ENCODE measurements around the gene AK4.
"Not testable (repeated sequence)": the region's sequence is repeated elsewhere in the genome, so short reads cannot be mapped to it uniquely, and the experiment has no call there.

The AK4 gene

DNA sequence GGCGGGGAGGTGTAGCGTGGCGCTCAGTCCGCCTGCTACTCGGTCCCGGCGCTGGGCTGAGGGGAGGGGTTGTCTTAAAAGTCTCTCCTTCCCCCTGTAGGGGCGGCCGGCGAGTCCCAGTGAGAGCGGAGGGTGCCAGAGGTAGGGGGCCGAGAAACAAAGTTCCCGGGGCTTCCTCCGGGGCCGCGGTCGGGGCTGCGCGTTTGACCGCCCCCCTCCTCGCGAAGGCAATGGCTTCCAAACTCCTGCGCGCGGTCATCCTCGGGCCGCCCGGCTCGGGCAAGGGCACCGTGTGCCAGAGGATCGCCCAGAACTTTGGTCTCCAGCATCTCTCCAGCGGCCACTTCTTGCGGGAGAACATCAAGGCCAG, at the start of gene AK4:
Gene AK4, plus strand, starts transcription at position 26 of the 370 bp plus-strand sequence. Its CDS starts 205 bp downstream, at position 231.
- not testable (repeated sequence) for DNase-seq

DNA sequence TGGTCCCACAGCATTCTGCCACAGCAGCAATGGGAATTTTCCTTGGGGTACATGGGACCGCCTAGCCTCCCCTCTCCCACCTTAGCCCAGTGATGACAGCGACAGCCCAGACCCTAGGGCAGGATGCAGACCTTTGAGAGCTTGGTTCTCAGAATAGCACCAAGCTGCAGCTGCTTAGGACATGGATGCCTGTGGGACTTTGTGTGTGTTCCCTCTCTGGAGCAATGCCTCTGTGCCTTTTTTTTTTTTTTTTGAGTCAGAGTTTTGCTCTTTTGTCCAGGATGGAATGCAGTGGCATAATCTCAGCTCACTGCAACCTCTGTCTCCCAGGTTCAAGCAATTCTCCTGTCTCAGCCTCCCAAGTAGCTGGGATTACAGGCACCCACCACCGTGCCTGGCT, 44.2 kb upstream of the AK4 start:
- DNase-seq, result no peak

DNA sequence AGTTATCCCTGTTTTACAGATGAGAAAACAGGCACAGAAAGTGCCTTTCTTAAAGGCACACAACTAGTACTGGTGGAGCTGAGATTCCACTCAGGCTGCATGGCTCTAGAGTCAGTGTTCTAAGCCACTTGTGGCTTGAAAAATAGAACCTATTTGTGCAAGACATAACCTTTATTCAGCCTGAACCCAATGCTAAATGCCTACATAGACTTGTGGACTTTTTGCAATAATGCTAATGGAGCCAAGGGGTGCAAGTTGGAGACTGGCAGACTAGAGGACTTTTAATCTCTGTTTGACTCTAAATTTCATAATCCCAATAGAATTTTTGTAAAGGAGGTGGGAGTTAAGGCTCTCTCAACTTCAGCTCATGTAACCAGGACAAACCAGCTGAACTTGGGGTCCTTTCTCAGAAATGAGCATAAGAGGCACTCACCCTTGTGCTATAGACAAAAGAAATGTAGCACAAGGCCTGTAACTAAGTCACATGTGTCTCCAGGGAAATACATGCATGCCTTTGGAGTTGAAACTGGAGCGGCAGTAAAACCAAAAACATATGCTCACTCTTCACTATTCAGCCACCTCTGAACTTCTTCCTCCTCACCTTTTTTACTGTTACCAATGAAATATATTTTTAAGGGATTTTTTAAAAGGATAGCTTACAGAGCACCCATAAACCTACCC, 43.0 kb upstream of the AK4 start:
- DNase-seq, result no peak

DNA sequence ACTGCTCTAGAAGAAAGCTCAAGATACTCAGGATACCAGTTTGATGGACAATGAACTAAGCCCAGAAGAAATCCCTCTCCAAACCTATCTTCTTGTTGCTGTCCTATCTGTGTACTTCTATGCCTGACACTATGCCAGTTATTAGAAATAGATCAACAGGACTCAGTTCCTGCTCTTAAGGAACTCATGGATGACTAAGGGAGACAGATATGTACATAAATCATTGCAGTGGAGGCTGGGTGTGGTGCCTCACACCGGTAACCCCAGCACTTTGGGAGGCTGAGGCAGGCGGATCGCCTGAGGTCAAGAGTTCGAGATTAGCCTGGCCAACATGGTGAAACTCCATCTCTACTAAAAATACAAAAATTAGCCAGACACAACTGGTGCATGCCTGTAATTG, 42.4 kb upstream of the AK4 start:
- DNase-seq, result no peak

DNA sequence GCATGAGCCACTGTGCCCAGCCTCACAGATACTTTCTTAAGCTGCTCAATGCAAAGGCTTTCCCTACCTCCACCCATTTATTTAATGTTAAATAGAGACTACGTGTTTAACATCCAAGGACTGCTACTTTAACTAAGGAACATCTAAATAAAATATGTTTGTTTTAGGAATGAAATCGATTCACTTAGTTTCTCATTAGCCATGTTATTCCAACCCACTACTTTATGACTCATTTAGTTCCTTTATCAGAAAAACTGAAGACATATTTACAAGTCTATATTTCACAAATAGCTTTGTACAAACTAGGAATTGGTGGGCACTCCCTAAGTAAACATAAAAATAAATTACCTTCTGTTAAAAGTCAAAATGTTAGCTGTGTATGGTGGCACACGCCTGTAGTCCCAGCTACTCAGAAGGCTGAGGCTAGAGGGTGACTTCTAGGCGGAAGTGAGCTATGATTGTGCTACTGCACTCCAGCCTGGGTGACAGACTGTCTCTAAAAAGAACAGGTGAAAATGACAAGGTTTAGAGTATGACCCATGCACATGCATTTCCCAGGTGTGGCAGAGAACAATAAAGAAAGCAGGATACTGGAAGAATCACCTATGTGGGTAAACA, 39.9 kb upstream of the AK4 start:
- DNase-seq, result peak; percentile 75

DNA sequence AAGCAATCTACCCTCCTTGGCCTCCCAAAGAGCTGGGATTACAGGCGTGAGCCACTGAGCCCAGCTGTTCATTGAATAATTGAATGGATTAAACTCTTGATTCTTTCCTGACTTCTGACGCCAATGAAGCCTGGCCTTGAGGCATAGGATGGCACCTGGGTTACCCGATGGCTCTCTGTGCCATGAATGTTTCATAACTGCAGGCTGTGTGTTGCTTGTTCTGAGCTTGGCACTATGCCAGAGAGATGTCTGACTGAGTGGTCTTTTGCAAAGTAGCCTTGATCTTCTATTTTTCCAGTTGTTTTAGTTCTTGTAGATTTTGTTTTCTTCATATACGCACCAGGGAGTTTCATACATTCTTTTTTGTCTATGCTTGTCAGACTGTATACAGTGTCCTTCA, 38.5 kb upstream of the AK4 start:
- no peak for DNase-seq

DNA sequence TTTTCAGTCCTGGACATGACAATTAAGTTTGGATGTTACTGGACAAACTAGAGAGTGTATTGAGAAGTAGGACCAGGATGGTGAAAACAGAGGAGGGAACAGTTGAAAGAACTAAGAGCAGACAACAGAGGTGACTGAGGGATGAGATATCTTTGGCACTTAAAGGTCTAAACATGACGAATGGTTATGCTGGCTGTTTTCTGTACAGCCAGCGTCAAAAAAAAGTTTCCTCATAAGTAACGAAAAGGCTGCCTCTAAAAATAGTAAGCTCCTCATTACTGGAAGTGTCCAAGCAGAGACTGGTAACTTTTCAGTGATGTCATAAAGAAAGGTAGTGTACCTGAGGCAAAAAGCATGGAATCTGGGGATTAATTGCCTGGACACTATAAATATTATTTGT, 35.2 kb upstream of the AK4 start:
- no peak for DNase-seq

DNA sequence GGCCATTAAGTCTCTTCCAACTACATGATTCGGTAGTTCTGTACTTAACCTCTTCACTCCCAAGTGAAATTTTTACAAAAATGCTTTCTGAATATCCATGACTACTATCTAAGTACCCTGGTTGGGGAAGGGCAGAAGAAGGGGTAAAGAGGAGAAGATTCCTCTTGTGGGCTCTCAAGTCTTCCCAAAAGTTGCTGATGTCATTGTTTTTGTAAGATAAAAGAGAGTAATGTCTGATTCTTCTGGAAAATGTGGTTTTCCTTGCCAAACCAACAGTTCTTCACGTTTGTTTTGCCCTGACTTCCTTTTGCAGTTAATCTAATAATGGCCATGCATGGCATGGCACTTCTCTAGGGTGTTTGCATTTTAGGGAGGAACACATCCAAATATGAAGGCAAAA, 34.7 kb upstream of the AK4 start:
- DNase-seq, result no peak

DNA sequence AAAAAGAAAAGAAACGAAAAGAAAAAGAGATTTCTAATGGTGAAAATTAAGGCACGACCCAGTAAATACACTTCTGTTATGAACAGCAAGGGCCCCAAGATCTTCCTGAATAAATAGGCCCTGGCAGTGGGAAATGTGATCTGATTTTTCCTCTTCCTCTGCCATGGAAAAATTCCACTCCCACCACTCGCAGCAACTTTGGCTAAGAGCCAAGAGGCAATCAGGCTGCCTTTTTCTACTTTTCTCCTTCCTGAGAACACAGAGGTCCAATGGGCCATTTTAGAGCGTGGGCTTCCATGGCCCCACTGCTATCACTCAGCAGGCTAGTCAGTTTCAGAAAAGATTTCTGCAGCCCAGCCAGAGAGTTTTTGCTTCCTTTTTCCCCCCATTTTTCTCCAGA, 33.7 kb upstream of the AK4 start:
- no peak for DNase-seq

DNA sequence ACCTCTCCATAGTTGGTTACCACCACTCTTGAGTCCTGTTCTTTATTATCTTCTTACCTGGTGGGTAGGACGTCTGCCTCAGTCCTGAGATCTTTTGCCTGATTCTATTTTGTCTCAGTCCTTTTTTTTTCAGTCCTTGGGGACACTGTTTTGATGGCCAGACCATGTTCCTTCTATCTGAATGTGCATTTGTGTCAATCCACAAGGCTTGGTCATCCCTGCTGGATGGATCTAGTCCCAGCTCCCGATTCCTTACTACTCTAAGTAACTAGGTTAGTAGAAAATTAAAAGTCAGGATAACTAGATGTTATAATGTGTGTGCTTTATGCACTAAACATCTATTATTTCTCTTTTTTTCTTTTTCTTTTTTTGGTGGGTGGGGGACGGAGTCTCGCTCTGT, 28.1 kb upstream of the AK4 start:
- DNase-seq, result no peak

DNA sequence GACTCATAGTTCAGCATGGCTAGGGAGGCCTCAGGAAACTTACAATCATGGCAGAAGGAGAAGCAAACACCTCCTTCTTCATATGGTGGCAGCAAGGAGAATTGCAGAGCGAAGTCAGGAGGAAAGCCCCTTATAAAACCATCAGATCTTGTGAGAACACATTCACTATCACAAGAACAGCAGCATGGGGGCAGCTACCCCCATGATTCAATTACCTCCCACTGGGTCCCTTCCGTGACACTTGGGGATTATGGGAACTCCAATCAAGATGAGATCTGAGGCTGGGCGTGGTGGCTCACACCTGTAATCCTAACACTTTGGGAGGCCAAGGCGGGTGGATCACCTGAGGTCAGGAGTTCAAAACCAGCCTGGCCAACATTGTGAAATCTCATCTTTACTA, 18.9 kb upstream of the AK4 start:
- DNase-seq, result not testable (repeated sequence)

DNA sequence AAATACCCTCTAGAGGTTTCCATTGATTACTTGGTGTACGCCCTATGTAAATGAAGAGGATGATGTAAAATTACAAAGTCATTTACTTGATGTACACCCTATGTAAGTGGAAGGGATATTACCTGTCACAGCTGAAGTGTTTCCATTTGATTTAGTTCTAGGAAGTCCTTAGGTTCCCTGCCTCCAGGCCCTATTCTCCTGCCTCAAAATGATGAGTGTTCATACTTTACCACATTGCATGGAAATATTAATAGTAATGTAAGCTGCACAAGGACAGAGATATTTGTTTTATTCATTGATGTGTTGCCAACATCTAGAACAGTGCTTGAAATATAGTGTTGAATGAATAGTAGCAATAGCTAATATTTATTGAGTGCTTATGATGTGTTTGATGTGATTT, 9.5 kb upstream of the AK4 start:
- DNase-seq, result no peak

DNA sequence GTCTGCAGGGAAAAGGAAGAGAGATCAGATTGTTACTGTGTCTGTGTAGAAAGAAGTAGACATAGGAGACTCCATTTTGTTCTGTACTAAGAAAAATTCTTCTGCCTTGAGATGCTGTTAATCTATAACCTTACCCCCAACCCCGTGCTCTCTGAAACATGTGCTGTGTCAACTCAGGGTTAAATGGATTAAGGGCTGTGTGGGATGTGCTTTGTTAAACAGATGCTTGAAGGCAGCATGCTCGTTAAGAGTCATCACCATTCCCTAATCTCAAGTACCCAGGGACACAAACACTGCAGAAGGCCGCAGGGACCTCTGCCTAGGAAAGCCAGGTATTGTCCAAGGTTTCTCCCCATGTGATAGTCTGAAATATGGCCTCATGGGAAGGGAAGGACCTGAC, 8.2 kb upstream of the AK4 start:
- not testable (repeated sequence) for DNase-seq

DNA sequence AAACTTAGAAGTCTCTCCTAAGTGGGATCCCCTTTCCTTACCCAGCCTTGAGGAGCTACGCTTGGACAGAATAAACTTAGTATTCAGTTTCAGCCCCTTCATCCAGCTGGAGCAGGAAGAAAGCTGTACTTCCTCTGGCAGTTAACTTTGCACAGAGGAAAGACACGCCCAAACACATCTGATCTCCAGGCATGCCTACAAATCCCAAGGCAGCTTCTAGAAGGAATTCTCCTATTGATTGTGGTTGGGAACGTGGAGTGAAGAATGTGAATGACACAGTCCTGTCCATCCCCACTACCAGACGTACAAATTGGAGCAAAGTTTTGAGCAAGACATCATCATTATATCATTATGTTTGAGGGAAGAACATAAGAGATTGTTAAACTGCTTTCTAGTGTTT, 6.6 kb upstream of the AK4 start:
- DNase-seq, result no peak

DNA sequence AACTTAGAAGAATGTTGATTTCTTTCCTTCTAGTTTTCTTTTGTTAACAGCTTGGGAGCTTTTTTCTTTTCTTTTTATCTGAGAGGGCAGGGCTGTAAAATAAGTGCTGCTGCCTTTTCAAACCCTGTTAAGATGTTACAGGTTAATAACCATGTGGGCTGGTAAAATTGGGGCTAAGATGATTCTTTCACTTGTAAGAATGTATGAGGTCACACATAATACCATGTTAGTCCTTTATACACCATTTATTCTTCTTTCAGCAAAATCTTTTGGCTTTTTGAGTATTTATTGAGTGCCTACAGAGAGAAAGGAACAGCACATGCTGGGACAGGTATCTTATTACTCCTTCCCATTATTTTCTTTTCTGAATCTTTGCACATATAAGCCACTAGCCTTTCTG, 6.1 kb upstream of the AK4 start:
- DNase-seq, result no peak

DNA sequence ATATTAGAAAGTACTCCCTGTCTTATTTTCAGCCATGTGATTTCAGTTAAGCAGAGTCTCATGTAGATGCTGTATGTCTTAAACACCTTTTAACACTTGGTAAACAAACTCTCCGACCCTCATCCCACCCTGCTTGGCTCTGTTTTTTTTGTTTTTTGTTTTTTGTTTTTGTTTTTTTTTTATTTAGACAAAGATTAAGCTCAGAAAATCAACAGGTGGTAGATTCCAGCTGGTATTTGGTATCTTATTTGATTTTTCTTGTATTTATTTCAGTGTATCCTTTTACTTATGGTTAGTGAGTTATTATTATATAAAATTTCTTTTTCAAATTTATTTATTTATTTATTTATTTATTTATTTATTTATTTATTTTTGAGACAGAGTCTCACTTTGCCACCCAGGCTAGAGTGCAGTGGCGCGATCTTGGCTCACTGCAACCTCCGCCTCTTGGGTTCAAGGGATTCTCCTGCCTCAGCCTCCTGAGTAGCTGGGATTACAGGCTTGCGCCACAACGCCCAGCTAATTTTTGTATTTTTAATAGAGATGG, 4.8 kb upstream of the AK4 start:
- not testable (repeated sequence) for DNase-seq

DNA sequence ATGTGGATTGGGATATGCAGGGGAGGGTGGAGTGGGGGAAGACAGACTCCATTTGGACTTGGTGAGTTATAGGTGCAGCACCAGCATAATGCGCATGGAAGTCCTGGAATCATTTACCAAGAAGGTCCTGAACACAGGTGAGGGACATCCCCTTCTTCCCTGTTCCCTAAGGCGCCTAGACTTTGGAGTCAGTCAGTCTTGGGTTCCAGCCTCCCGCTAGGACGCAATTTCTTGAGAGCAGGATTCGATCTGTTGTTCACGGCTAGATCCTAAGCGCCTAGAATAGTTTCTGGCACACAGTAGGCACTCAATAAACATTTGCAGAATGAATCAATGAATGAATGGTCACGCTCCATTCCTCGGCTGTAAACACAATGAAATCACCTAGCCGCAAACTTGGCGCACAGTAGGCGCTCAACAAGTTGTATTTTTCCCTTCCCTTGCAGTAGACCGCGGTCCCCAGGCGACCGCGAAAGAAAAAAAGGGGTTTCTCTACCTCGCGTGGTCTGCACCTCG, 1.0 kb upstream of the AK4 start:
- DNase-seq, result peak; percentile 64

DNA sequence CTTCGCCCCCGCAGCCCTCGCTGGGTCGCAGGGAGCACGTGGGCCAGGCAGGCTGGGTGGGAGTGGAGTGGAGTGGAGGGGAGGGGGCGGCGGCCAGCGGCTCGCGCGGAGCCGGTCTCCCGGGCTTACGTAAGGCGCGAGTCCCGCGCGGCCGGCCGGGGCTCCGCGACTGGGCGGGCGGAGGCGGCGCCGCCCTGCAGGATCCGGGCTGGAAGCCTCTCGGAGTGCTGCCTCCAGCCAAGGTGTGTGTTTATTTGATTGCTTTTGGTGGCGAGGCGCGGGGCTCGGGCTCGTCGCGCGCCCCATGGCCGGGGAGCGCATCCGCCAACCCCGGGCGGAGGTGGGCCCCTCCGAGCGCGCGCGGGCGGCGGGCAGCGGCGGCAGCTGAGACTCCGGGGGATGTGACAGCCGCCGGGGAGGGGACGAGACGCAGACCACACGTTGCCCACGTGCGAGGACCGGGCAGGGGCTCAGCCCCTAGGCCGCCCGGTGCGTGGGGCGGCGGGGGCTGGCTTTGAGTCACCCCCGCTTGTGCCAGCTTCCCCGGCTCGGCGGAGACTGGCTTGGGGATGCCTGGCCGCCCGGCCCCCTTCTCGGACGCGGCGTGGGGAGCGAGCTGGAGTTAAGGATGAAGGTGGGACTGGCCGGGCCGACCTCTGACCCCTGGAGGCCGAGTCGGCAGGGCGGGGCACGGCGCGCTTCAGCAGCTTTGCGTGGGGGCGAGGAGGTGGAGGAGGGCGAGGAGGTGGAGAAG, 402 bp upstream of the AK4 start:
- peak; percentile 89 for DNase-seq

DNA sequence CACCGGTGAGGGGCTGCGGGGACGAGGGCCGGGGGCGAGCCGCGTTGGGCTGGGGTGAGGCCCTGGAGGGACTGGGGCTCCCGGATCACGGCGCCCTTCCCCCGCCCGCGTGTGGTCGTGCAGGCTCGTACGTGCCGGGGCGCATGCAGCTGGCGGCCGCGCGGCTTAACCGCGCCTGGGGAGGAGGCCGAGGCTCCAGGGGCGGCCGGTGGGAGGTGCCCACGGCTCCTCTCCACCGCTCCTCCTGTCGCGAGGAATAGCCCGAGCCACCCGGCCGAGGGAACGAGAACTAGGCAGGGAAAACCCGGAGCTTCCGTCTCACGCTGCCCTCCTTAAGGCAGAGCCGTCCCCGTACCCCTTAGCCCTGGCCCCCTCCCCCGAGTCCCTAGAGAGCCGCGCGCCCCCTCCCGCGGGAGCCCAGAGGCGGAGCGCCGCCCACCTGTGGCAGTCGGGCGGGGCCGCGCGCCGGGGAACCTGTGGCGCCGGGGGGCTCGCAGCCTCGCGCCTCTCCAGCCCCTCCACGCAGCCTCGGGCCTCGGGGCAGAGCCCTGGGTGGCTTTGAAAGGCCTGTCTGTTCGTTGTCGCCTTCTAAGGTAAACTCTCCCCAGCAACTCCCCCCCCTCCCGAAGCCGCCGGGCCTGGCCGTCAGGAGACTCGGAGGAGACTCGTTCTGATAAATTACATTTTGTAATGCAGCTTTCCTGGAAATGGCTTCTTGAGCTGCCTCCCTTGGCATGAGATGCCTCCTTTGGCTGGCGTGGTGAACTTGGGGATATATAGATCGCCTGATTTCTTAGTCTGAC, 746 bp downstream of the AK4 start:
- DNase-seq, result peak; percentile 87

DNA sequence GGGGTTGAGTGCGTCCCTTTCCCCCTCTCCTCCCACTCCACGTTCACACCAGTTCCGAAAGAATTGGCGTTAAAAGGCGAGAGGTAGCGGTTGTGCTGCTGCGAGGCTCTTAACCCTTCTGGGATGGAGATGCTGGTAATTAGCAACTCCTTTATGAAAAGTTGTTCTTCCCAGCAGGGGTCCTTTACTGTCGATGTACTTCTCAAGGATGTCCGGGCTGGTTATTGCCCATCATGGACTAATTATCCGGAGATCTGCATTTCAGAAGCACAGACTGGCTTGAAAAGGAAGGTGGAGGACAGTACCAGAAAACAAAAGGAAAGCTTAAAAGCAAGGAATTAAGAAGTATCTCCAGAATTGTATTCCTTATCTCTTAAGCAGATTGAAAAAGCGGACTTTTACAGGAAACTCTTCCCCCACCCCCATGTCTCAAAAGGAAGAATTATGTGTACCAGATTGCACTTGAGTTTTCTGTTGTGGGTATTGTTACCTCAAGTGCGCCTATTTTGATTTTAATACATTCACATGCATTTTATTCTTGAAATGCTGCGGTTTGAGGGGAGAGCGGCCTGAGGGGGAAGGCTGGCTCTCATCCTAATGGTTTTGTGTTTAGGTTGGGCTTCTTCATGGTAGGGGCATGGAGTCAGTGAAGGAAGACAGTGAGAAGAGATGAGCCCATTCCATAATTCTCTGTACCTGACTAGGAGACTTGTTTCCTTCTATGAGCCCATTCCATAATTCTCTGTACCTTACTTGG, 1.5 kb downstream of the AK4 start:
- peak; percentile 26 for DNase-seq

DNA sequence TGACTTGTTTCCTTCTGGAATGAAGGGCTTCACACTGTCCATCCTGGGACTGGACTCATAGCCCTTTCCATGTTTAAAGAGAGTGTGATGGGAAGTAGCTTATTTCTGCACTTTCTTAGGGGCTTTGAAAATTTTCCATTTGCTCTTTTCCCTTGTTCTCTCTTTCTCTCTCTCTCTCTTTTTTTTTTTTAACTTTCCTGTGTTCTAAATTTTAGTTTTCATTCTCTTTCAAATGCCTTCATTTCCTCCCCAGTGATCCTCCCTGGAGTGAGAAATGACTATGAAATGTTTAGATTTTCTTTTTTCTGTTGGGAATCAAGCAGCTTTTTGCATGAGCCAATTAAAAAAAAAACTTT, 2.1 kb downstream of the AK4 start:
- DNase-seq, result no peak

DNA sequence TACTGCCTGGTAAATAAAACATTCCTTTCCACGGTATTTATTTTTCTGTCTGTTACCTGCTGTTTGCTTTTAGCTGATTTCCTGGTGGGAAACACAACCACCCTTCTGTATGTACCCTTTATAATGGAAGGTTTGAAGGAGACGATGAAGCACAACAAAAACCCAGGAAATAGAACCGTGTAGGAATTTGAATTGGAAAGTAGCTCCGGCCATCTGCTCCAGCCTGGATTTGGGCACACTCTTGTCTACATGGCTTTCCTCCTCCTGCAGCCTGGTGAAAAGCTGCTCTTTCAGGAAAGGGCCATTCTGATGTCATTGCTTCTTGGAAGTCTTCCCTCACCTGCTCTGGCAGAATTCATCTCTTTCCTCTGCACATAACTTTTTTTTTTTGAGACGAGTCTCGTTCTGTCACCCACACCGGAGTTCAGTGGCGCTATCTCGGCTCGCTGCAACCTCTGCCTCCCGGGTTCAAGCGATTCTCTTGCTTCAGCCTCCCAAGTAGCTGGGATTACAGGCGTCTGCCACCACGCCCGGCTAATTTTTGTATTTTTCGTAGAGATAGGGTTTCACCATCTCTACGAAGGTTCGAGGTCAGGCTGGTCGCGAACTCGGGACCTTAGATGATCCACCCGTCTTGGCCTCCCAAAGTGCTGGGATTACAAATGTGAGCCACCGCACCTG, 2.7 kb downstream of the AK4 start:
- peak; percentile 35 for DNase-seq
